MM.1S (cell line): ENCODE measurements around the gene RGS11.

Source experiments
- DNase-seq: peaks from one replicate; pipeline ENCODE4 v3.0.0-alpha.2; 2015
- H2AFZ ChIP-seq: fragments of 300-600 bp; sonication (generic); 2 replicates; pipeline ENCODE4 v1.6.0; 2016; ENCODE audit warnings: antibody characterized with exemption, low read length
- H3F3A ChIP-seq: fragments of 300-600 bp; sonication (generic); 2 replicates; pipeline ENCODE4 v1.6.1; 2016; ENCODE audit warnings: mild to moderate bottlenecking, antibody characterized with exemption, low read length, moderate library complexity, mixed read lengths; ENCODE audit not compliant: insufficient read depth
- H3K27ac ChIP-seq: fragments of 300-600 bp; sonication (generic); 2 replicates; pipeline ENCODE4 v1.5.1; 2016; ENCODE audit warnings: mild to moderate bottlenecking, low read length
- H3K27me3 ChIP-seq: fragments of 300-600 bp; sonication (generic); replicated peaks from 2 replicates; pipeline ENCODE4 v1.6.0; 2016; ENCODE audit warnings: low read length; ENCODE audit not compliant: insufficient read depth
- H3K36me3 ChIP-seq: fragments of 300-600 bp; sonication (generic); replicated peaks from 2 replicates; pipeline ENCODE4 v1.6.1; 2016; ENCODE audit warnings: mild to moderate bottlenecking, low read length, mixed read lengths; ENCODE audit not compliant: insufficient read depth
- H3K4me1 ChIP-seq: fragments of 300-600 bp; sonication (generic); 2 replicates; pipeline ENCODE4 v1.6.1; 2016; ENCODE audit warnings: low read length, mixed read lengths
- H3K4me2 ChIP-seq: fragments of 300-600 bp; sonication (generic); 2 replicates; pipeline ENCODE4 v1.6.0; 2016; ENCODE audit warnings: low read depth, low read length
- H3K4me3 ChIP-seq: fragments of 300-600 bp; sonication (generic); 2 replicates; pipeline ENCODE4 v1.5.1; 2016; ENCODE audit warnings: low read length, mixed read lengths
- H3K79me2 ChIP-seq: fragments of 300-600 bp; sonication (generic); 2 replicates; pipeline ENCODE4 v1.6.1; 2016; ENCODE audit warnings: mixed run types, low read length, mixed read lengths
- H3K9ac ChIP-seq: fragments of 300-600 bp; sonication (generic); 2 replicates; pipeline ENCODE4 v1.6.1; 2016; ENCODE audit warnings: low read length, mixed read lengths
- H3K9me2 ChIP-seq: fragments of 300-600 bp; sonication (generic); replicated peaks from 2 replicates; pipeline ENCODE4 v1.6.1; 2016; ENCODE audit warnings: mild to moderate bottlenecking, low read length, mixed read lengths; ENCODE audit not compliant: insufficient read depth
- H3K9me3 ChIP-seq: fragments of 300-600 bp; sonication (generic); replicated peaks from 2 replicates; pipeline ENCODE4 v1.6.1; 2016; ENCODE audit warnings: mild to moderate bottlenecking, low read length, mixed read lengths; ENCODE audit not compliant: insufficient read depth
- H4K20me1 ChIP-seq: fragments of 300-600 bp; sonication (generic); 2 replicates; pipeline ENCODE4 v1.6.1; 2016; ENCODE audit warnings: mild to moderate bottlenecking, low read length, moderate library complexity, mixed read lengths; ENCODE audit not compliant: insufficient read depth
- EZH2 ChIP-seq: fragments of 300-600 bp; sonication (generic); optimal IDR thresholded peaks from 2 replicates; pipeline ENCODE3; 2017; ENCODE audit warnings: low read depth, mild to moderate bottlenecking, antibody characterized with exemption, low read length, mixed read lengths
- EZH2phosphoT487 ChIP-seq: fragments of 300-600 bp; sonication (generic); IDR thresholded peaks from 2 replicates; pipeline ENCODE4 v1.6.1; 2018; ENCODE audit warnings: antibody characterized with exemption, low read length
- TF ChIP-seq, protein P1 (sequence below): fragments of 300-600 bp; sonication (generic); IDR thresholded peaks from 2 replicates; pipeline ENCODE4 v1.5.1; 2016; ENCODE audit warnings: antibody characterized with exemption, low read length, mixed read lengths

RGS11 gene

DNA sequence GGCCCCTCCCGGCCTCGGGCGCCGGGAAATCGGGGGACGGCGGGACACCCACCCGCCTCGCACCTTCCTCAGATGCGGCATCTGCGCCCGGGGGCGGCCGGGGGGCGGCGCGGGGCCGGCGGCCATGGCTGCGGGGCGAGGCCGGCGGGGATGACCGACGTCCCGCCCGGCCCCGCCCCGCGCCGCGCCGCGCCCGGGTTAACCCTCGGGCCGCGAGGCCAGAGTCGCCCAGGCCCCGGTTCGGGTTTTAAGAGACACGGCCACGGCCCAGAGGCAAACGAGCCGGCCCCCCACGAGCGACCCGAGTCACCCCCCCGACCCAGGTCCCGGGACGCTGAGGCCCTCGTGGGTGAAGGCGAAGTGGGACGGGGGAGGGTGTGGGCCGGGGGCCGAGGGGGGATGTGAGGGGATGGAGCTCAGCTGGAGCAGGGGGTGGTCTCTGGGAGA, at the start of gene RGS11:
TSS of gene RGS11 (minus strand) at position 159 of the 447 bp plus-strand sequence. CDS start at position 126, 33 bp downstream.
- H3K36me3 ChIP-seq = no peaks in the 10 kb centered on the region
- no peak for DNase-seq
- peaks cover 48% of the 10 kb centered on the region for H3K27me3 ChIP-seq
- no peaks in the 10 kb centered on the region for H3K4me1 ChIP-seq
- H3K27ac ChIP-seq = no peak within 1 kb of the TSS
- H4K20me1 ChIP-seq = no peaks in the 10 kb centered on the region
- no peaks in the 10 kb centered on the region for H3F3A ChIP-seq
- H3K9me2 ChIP-seq = no peaks in the 10 kb centered on the region
- no peaks in the 10 kb centered on the region for H3K79me2 ChIP-seq
- H3K9ac ChIP-seq = no peak within 1 kb of the TSS
- no peaks in the 10 kb centered on the region for H3K9me3 ChIP-seq
- no peak within 1 kb of the TSS for H3K4me3 ChIP-seq
- no peak within 1 kb of the TSS for H3K4me2 ChIP-seq
- H2AFZ ChIP-seq = no peak within 1 kb of the TSS
- TF ChIP-seq EZH2phosphoT487 (no peak), EZH2 (no peak)
- TF ChIP-seq, protein P1, sequence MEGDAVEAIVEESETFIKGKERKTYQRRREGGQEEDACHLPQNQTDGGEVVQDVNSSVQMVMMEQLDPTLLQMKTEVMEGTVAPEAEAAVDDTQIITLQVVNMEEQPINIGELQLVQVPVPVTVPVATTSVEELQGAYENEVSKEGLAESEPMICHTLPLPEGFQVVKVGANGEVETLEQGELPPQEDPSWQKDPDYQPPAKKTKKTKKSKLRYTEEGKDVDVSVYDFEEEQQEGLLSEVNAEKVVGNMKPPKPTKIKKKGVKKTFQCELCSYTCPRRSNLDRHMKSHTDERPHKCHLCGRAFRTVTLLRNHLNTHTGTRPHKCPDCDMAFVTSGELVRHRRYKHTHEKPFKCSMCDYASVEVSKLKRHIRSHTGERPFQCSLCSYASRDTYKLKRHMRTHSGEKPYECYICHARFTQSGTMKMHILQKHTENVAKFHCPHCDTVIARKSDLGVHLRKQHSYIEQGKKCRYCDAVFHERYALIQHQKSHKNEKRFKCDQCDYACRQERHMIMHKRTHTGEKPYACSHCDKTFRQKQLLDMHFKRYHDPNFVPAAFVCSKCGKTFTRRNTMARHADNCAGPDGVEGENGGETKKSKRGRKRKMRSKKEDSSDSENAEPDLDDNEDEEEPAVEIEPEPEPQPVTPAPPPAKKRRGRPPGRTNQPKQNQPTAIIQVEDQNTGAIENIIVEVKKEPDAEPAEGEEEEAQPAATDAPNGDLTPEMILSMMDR = no peak

DNA sequence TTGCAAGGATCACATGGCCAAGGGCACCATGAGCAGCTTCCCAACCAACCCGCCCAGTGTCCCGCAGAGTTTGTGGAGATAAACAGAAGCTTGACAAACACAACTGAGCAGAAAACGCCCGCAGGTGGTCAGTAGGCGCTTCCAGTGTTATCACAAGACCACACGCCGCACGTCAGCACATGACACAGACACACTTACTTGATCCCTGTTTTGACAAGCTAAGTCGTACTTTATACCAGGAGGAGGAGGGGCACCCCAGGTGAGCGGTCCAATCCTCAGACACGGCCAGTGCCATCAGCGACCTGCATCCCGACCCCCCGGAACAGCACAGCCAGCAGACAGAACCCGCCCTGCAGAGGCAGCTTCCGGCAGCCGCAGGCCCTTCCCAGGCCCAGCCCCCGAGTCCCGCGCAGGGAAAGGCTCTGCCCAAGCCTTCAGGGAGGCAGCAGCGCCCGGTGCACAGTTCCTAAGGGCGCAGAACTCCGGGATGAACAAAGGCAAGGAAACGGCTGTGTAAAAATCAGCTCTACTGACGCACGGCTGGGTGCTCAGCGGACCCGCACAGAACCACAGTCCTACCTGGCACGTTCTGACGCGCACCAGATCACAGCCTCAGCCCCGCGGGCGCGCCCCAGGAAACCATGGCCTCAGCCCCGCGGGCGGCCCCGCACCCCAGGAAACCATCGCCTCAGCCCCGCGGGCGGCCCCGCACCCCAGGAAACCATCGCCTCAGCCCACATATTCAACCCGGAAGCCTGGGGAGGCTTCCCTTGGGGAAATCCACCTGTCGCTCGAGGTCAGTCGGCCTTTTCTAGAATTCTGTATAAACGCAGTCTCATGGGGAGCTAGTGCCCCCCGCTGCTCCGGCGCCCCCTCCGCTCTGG, 48.9 kb upstream of the RGS11 start:
- Histone ChIP-seq H3K4me1 (no peaks in the 10 kb centered on the region), H3K9me2 (no peaks in the 10 kb centered on the region), H3K9me3 (no peaks in the 10 kb centered on the region), H3K9ac (no peak overlapping the region), H3K36me3 (no peaks in the 10 kb centered on the region), H3K27ac (no peak overlapping the region), H3K4me2 (no peak overlapping the region), H3K79me2 (peaks cover 74% of the 10 kb centered on the region), H2AFZ (no peak overlapping the region), H3K27me3 (no peaks in the 10 kb centered on the region), H4K20me1 (no peaks in the 10 kb centered on the region), H3K4me3 (no peak overlapping the region), H3F3A (no peaks in the 10 kb centered on the region)
- no peak for DNase-seq
- TF ChIP-seq EZH2 = no peak
- TF ChIP-seq EZH2phosphoT487 = no peak
- TF ChIP-seq, protein P1 = no peak

DNA sequence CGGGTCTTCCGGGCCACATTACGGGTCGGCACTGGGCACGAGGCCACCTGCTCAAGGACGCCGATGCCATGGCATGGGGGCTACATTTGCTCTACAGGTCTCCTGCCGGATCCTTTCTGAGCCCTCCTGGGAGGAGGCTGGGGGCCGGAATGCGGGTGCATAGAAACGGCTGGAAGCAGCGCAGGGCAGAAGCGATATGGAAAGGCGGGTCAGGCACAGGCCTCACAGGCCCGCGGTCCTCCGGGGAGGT, 48.4 kb upstream of the RGS11 start:
- H3K36me3 ChIP-seq = no peaks in the 10 kb centered on the region

More for the DNA sequence above, 48.4 kb upstream of the RGS11 start:
- Histone ChIP-seq H3K27ac (no peak overlapping the region), H3K27me3 (no peaks in the 10 kb centered on the region), H3F3A (no peaks in the 10 kb centered on the region), H3K4me3 (no peak overlapping the region), H3K9me3 (no peaks in the 10 kb centered on the region), H4K20me1 (no peaks in the 10 kb centered on the region), H3K4me1 (no peaks in the 10 kb centered on the region), H3K79me2 (peaks cover 76% of the 10 kb centered on the region), H2AFZ (no peak overlapping the region), H3K9me2 (no peaks in the 10 kb centered on the region), H3K9ac (no peak overlapping the region), H3K4me2 (no peak overlapping the region)
- no peak for DNase-seq
- TF ChIP-seq, protein P1 = no peak
- TF ChIP-seq EZH2phosphoT487 (no peak), EZH2 (no peak)
